Activated CD8-positive, alpha-beta memory T cell treated with anti-CD3 and anti-CD28 coated beads for 36 hours (primary cell): ENCODE measurements around the gene AKNAD1. TPM values are rescaled to one million over a fixed set of nuclear protein-coding genes. Genes with fewer than 3 reads are reported as not detected.

Source experiments
- CTCF ChIA-PET: fragments of 350-600 bp; sonication (Branson Sonifier 250); formaldehyde crosslinking; loops from one replicate; lab custom pipeline; 2021; ENCODE audit warnings: antibody characterized with exemption; lab: Charles Lee
- POLR2A ChIA-PET: fragments of 350-600 bp; sonication (Branson Sonifier 250); formaldehyde crosslinking; loops from one replicate; lab custom pipeline; 2021; ENCODE audit warnings: antibody characterized with exemption; lab: Charles Lee
- total RNA-seq, 2 experiments: library from RNA; stranded (reverse); gene quantifications; one replicate each; pipeline ENCODE4 v1.2.3, GENCODE V29; 2021

Gene AKNAD1
- total RNA-seq, 2 experiments from 2014 or later = not detected

DNA sequence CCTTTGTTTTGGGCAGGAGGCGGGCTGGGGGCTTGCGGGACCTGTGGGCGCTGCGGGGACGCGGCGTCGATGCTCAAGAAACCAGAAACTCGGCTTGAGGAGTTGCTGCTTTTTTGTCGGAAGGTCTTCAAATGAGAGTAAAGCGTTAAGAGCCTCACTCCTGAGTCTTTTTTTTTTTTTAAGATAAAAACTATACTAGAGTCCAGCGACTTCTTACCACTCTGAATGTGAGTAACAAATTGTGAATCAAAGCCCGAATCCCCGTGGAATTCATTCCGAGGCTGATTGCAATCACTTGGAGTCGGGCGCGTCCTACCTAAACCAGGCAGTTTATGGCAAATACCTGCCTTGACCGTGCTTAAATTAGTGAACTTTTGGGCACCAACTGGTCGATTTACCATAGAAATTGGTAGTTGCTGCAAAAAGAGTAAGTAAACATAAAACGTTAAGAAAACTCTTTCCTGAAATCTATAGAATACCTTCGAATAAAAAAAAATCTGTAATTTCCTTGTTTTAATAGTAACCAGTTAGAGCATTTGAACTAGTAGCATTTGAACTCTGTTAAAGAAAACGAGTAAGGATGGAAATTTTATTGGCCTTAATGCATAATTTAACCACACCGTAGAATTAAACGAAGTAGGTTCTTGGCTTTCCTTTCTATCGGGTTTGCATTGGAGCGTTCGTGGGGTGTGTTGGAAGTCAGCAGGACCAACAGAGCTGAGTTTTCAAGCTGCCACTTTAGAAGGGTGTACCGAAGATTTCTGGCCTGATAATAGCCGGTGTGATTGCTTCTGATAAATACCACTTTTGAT is 20.7 kb upstream of the AKNAD1 start:
- CTCF ChIA-PET = interaction anchor here (1.1 to 1.6 kb wide), 2 partner anchors 24 to 223 kb away, joined by 3 to 4 read pairs; no protein-coding TSS in a partner anchor
- POLR2A ChIA-PET = no interaction called here

- CTCF ChIA-PET = no interaction called here
- POLR2A ChIA-PET = no interaction called here
Observed at GRCh38 chr1:108871050-108871724, 14.3 kb upstream of the AKNAD1 start.

- POLR2A ChIA-PET = no interaction called here
- CTCF ChIA-PET = interaction anchor here (0.5 to 2.0 kb wide), 2 partner anchors 32 to 69 kb away, joined by 3 to 4 read pairs; no protein-coding TSS in a partner anchor
Observed at GRCh38 chr1:108865316-108865910, 8.5 kb upstream of the AKNAD1 start.

DNA sequence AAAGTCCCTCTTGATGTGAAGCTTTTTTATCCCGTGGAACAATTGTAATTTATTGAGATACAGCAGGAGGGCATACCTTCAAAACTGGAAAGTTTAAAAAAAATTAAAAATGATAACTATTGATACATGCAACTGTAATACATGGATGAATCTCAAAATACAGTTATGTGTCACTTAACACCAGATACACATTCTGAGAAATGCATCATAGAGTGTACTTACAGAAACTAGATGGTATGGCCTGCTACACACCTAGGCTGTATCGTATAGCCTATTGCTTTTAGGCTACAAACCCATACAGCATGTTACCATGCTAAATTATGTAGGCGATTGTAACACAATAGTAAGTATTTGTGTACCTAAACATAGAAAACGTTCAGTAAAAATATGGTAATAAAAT is 7.1 kb upstream of the AKNAD1 start:
- CTCF ChIA-PET = no interaction called here
- POLR2A ChIA-PET = no interaction called here

- ChIA-PET POLR2A (interaction anchor here (0.7 kb wide), 1 partner anchor 157 kb away, joined by 3 read pairs; no protein-coding TSS in a partner anchor), CTCF (interaction anchor here (0.5 kb wide), 1 partner anchor 89 kb away, joined by 3 read pairs; no protein-coding TSS in a partner anchor)
Observed at GRCh38 chr1:108862698-108863477, 6.0 kb upstream of the AKNAD1 start.

- ChIA-PET CTCF (no interaction called here), POLR2A (interaction anchor here (0.7 kb wide), 1 partner anchor 158 kb away, joined by 3 read pairs; no protein-coding TSS in a partner anchor)
Observed at GRCh38 chr1:108862017-108862610, 5.2 kb upstream of the AKNAD1 start.

DNA sequence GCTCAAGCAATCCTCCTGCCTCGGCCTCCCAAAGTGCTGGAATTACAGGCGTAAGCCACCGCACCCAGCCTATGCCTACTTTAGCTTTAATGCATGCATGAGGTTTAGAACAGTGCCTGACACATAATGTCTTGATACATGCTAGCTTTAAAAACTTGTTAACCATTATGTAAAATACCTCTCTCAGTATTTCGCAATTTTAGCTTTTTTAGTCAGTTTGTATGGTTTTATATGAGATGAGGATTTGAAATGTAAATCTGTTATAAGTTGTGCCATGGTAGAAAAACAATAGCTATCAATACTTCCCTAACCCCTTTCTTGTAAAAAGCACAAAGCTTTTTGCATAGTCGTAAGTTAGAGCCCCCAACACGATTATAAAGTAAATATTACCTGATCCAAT is 4.7 kb upstream of the AKNAD1 start:
- CTCF ChIA-PET = no interaction called here

DNA sequence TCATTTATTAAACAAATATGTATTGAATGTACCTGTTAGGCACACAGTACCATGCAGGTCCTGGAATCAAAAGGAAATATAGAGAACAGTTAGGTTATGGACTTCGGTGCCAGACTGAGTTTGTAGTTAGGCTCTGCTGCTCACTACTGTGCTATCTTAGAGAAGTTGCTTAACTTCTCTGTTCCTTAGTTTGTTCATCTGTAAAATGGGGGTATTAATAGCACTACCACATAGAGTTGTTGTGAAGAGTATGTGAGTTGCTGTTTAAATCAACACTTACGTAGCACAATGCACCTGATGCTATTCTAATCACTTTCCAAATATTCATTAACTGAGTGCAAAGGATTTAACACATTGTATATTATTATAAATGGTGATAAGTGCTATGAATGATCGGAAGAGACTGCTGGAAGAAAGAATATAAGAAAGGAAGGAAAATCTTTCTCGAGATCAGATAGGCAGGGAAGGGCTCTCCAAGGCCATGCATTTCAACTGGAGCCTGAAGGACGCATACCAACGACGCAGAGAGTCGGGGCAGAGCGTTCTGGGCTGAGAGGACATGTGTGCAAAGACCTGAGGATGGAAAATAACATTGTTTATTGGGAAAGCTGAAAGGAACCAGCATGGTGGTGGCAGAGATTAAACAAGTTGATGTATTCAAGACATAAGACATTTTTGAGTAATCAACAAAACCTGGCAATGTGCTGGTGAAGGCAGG is 3.5 kb upstream of the AKNAD1 start:
- POLR2A ChIA-PET = no interaction called here

More for the DNA sequence above, 4.7 kb upstream of the AKNAD1 start:
- POLR2A ChIA-PET = no interaction called here

GRCh38 chr1:108858230-108858950 is 1.5 kb upstream of the AKNAD1 start:
- POLR2A ChIA-PET = no interaction called here
- CTCF ChIA-PET = no interaction called here

More for the DNA sequence above, 3.5 kb upstream of the AKNAD1 start:
- CTCF ChIA-PET = no interaction called here

DNA sequence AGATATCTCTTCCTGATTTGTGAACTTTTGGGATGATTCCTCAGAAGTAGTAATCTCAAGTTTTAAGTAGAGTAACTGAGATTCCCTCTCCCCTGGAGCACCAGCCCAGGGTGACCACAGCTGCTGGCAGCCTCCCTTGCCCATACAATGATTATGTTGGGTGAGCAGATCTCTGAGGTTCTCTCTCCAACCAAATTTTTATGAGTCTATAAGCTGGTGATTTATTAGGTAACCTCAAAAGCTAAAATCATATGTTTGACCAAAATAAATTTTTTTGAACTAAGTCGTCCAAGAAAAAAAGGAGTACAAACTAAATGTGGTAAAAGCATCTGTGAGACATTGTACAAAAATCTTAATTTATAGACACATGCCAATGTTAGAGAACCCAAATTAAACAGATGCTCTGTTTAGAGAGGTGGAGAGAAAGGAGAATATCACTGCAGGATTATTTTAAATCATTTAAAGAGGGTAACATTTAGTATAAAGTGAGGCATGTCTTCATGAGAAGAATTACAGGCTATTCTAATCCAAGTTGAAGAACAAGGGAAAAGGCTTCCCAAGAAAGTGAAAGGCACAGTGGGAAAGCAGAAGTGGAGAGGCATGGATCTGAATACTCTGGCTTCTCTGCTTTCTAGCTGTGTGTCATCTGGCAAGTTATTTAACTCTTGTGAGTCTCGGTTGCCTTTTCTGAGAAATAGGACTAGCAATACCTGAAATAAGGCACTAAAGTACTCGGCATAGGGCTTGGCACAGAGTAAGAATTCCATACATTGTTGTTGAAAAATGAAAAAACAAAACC is 2.5 kb downstream of the AKNAD1 start:
- CTCF ChIA-PET = no interaction called here
- POLR2A ChIA-PET = no interaction called here

DNA sequence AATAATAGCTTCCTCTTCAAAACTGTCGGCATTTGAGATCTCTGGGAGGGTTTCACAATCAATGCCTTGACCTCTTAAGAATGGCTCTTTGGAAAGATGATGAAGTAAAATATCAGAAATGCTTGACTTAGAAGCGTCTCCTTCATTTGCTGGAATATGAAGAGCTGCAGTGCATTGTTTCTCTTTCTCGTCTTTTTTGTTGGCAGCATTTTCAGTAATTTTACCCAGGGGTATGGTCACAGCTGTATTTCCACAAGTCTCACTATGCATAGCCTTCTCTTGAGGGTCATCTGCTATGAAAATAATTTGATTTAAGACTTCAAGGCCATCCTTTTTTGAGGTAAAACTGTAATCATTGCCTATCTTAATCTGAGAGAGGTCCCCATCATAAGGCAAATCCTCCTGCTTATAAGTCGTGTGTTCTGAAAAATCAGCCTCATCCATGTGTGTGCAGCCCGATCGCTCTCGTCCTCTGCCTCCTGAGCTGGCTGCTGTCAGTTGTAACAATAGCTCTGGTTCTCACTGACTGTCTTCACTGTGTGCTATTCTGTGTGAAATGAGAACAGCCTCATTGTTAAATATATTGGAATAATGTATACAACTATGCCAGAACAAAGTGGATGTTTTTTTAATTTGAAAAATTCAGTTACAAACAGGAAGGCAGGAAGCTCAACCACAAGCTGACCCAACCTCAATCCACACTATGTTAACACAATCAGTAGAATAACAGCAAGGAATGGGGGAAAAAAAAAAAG is 4.5 kb downstream of the AKNAD1 start:
- POLR2A ChIA-PET = no interaction called here
- CTCF ChIA-PET = no interaction called here

- ChIA-PET POLR2A (no interaction called here), CTCF (no interaction called here)
Observed at GRCh38 chr1:108851567-108851966, 5.3 kb downstream of the AKNAD1 start.

- POLR2A ChIA-PET = no interaction called here
- CTCF ChIA-PET = interaction anchor here (1.7 kb wide), 1 partner anchor 23 kb away, joined by 4 read pairs; no protein-coding TSS in a partner anchor
Observed at GRCh38 chr1:108850929-108851328, 6.0 kb downstream of the AKNAD1 start.

- POLR2A ChIA-PET = no interaction called here
- CTCF ChIA-PET = no interaction called here
Observed at GRCh38 chr1:108848806-108849205, 8.1 kb downstream of the AKNAD1 start.

DNA sequence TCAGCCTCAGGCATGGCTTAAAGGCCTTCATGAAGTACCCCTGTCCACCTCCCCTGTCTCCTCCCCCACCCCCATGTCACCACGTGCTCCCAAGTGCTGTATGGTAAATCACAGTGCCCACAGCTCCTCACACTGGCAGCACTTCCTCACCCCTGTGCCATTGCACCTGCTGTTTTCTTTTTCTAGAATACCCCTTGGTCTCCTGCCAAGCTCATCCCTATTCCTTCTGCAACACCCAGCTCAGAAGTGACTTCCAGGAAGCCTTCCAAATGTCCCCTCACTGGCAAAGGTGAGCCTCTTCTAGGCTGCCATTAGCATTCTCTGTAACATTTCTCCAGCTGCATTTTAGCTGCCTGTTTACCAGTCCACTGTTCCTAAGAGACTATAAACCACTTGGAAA is 9.4 kb downstream of the AKNAD1 start:
- ChIA-PET CTCF (interaction anchor here (0.6 kb wide), 1 partner anchor 30 kb away, joined by 3 read pairs; no protein-coding TSS in a partner anchor), POLR2A (no interaction called here)

DNA sequence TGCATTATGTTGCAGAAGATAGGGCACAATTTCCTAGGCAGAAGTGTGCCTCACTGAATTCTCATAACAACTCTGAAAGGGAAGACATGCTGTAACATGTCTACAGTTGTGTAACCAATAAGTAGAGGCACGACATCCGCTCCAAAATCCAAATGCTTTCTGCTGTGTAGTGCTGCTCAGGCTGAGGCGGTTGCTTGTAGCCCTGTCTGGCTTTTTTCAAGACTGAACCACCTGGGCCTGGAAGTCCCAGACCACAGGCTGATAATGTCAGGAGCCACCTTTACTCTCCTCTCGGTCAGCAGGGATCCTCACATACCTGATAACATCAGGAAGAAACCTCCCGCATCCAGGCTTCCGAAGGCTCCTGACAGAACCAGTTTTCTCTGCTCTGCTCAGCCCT is 10.9 kb downstream of the AKNAD1 start:
- CTCF ChIA-PET = interaction anchor here (1.3 kb wide), 1 partner anchor 52 kb away, joined by 3 read pairs; no protein-coding TSS in a partner anchor
- POLR2A ChIA-PET = no interaction called here
